DND-41 (cell line): ENCODE results near the gene RNASE12.

ENCODE experiments used
- CTCF ChIP-seq: IDR thresholded peaks from 2 replicates; pipeline ENCODE4 v1.5.1; 2012; ENCODE audit warnings: borderline replicate concordance, low read length, moderate library complexity, mild to moderate bottlenecking; ENCODE audit not compliant: poor library complexity, severe bottlenecking; ENCODE audit errors: extremely low read depth
- EZH2 ChIP-seq: IDR thresholded peaks from 3 replicates; pipeline ENCODE4 v1.6.1; 2012; ENCODE audit warnings: borderline replicate concordance, low read depth, mild to moderate bottlenecking, moderate library complexity, low read length, inconsistent platforms; ENCODE audit not compliant: severe bottlenecking

- no peak for TF ChIP-seq EZH2
- TF ChIP-seq CTCF: peak; percentile 73
Measured at GRCh38 chr14:20613094-20614037, 22.2 kb upstream of the RNASE12 start.
